ENCODE results near the gene UBE2Q2.

UBE2Q2 gene

GRCh38 chr15:75884041-75884440, 40.8 kb downstream of the UBE2Q2 start:
- Histone ChIP-seq H3K27me3 (ENCODE audit: low read depth, low read length) (no peaks in the 10 kb centered on the region), H3K4me2 (ENCODE audit: low read length) (no peak overlapping the region), H3K27ac (ENCODE audit: low read length) (no peak overlapping the region), H3K9me3 (ENCODE audit: insufficient read depth, low read length) (no peaks in the 10 kb centered on the region), H3K4me1 (ENCODE audit: low read length) (no peaks in the 10 kb centered on the region), H3K79me2 (ENCODE audit: low read length) (no peaks in the 10 kb centered on the region), H3K4me3 (ENCODE audit: low read length) (no peak overlapping the region), H4K20me1 (ENCODE audit: insufficient read depth, low read length) (no peaks in the 10 kb centered on the region), H2AFZ (ENCODE audit: low read depth, low read length) (no peak overlapping the region), H3K36me3 (replicated peaks; ENCODE audit: low read depth, low read length) (peaks cover 15% of the 10 kb centered on the region), H3K9ac (ENCODE audit: low read length) (no peak overlapping the region)
- TF ChIP-seq EZH2phosphoT487 (IDR thresholded peaks at IDR 0.05; ENCODE audit: low read depth) (no peak), CTCF (IDR thresholded peaks at IDR 0.05; ENCODE audit: low read depth, low read length) (no peak)

GRCh38 chr15:75887178-75887577, 43.9 kb downstream of the UBE2Q2 start:
- no peak overlapping the region for H2AFZ ChIP-seq (ENCODE audit: low read depth, low read length)
- H3K9me3 ChIP-seq (ENCODE audit: insufficient read depth, low read length), result no peaks in the 10 kb centered on the region
- no peak overlapping the region for H3K4me2 ChIP-seq (ENCODE audit: low read length)
- H3K9ac ChIP-seq (ENCODE audit: low read length), result no peak overlapping the region
- no peaks in the 10 kb centered on the region for H3K27me3 ChIP-seq (ENCODE audit: low read depth, low read length)
- no peak for TF ChIP-seq CTCF (IDR thresholded peaks at IDR 0.05; ENCODE audit: low read depth, low read length)
- no peak for TF ChIP-seq EZH2phosphoT487 (IDR thresholded peaks at IDR 0.05; ENCODE audit: low read depth)
- H3K4me1 ChIP-seq (ENCODE audit: low read length), result no peaks in the 10 kb centered on the region
- H3K4me3 ChIP-seq (ENCODE audit: low read length), result no peak overlapping the region
- no peaks in the 10 kb centered on the region for H4K20me1 ChIP-seq (ENCODE audit: insufficient read depth, low read length)
- H3K79me2 ChIP-seq (ENCODE audit: low read length), result no peaks in the 10 kb centered on the region
- H3K36me3 ChIP-seq (replicated peaks; ENCODE audit: low read depth, low read length), result peaks cover 13% of the 10 kb centered on the region
- H3K27ac ChIP-seq (ENCODE audit: low read length), result no peak overlapping the region

GRCh38 chr15:75891895-75892294, 48.6 kb downstream of the UBE2Q2 start:
- Histone ChIP-seq H3K9ac (ENCODE audit: low read length) (no peak overlapping the region), H3K36me3 (replicated peaks; ENCODE audit: low read depth, low read length) (peaks cover 8% of the 10 kb centered on the region), H4K20me1 (ENCODE audit: insufficient read depth, low read length) (no peaks in the 10 kb centered on the region), H3K9me3 (ENCODE audit: insufficient read depth, low read length) (no peaks in the 10 kb centered on the region), H3K4me3 (ENCODE audit: low read length) (no peak overlapping the region), H3K4me2 (ENCODE audit: low read length) (no peak overlapping the region), H3K27ac (ENCODE audit: low read length) (no peak overlapping the region), H2AFZ (ENCODE audit: low read depth, low read length) (no peak overlapping the region), H3K79me2 (ENCODE audit: low read length) (no peaks in the 10 kb centered on the region), H3K4me1 (ENCODE audit: low read length) (no peaks in the 10 kb centered on the region), H3K27me3 (ENCODE audit: low read depth, low read length) (no peaks in the 10 kb centered on the region)
- no peak for TF ChIP-seq CTCF (IDR thresholded peaks at IDR 0.05; ENCODE audit: low read depth, low read length)
- TF ChIP-seq EZH2phosphoT487 (IDR thresholded peaks at IDR 0.05; ENCODE audit: low read depth), result no peak

GRCh38 chr15:75895731-75896130, 52.5 kb downstream of the UBE2Q2 start:
- Histone ChIP-seq H3K27ac (ENCODE audit: low read length) (no peak overlapping the region), H2AFZ (ENCODE audit: low read depth, low read length) (no peak overlapping the region), H3K79me2 (ENCODE audit: low read length) (no peaks in the 10 kb centered on the region), H4K20me1 (ENCODE audit: insufficient read depth, low read length) (no peaks in the 10 kb centered on the region), H3K9me3 (ENCODE audit: insufficient read depth, low read length) (no peaks in the 10 kb centered on the region), H3K9ac (ENCODE audit: low read length) (no peak overlapping the region), H3K4me1 (ENCODE audit: low read length) (no peaks in the 10 kb centered on the region), H3K4me3 (ENCODE audit: low read length) (no peak overlapping the region), H3K4me2 (ENCODE audit: low read length) (no peak overlapping the region), H3K27me3 (ENCODE audit: low read depth, low read length) (no peaks in the 10 kb centered on the region), H3K36me3 (replicated peaks; ENCODE audit: low read depth, low read length) (peaks cover 1% of the 10 kb centered on the region)
- TF ChIP-seq EZH2phosphoT487 (IDR thresholded peaks at IDR 0.05; ENCODE audit: low read depth), result no peak
- TF ChIP-seq CTCF (IDR thresholded peaks at IDR 0.05; ENCODE audit: low read depth, low read length), result no peak
